Esophagus (tissue), 2 donors: ENCODE measurements around the gene PDHA2. TPM values are rescaled to one million over a fixed set of nuclear protein-coding genes. Genes with fewer than 3 reads are reported as not detected.
"Not testable (repeated sequence)": the region's sequence is repeated elsewhere in the genome, so short reads cannot be mapped to it uniquely, and the experiment has no call there.

ENCODE experiments used
- H3K27ac ChIP-seq, 2 donors: one replicate each; pipeline ENCODE4 v1.5.1; 2013; ENCODE audit warnings: low read depth in 2 of 2, mild to moderate bottlenecking in 2 of 2, inconsistent platforms in 1 of 2, low read length in 1 of 2, moderate library complexity in 1 of 2
- H3K27me3 ChIP-seq, 2 donors: one replicate each; pipeline ENCODE4 v1.6.1; 2013; ENCODE audit warnings: low read length in 2 of 2, control low read depth in 1 of 2, mild to moderate bottlenecking in 1 of 2; ENCODE audit not compliant: insufficient read depth in 2 of 2, control insufficient read depth in 1 of 2
- H3K36me3 ChIP-seq, 2 donors: one replicate each; pipeline ENCODE4 v1.6.1; 2013; ENCODE audit warnings: low read length in 1 of 2; ENCODE audit not compliant: control insufficient read depth in 2 of 2, insufficient read depth in 2 of 2
- H3K4me1 ChIP-seq, 2 donors: one replicate each; pipeline ENCODE4 v1.6.1; 2013; ENCODE audit warnings: low read length in 1 of 2; ENCODE audit not compliant: control insufficient read depth in 2 of 2, insufficient read depth in 2 of 2
- H3K4me3 ChIP-seq, 2 donors: one replicate each; pipeline ENCODE4 v1.5.1; 2013; ENCODE audit warnings: low read length in 2 of 2, mild to moderate bottlenecking in 2 of 2, low read depth in 1 of 2, moderate library complexity in 1 of 2
- H3K9me3 ChIP-seq, 2 donors: one replicate each; pipeline ENCODE4 v1.6.1; 2013; ENCODE audit warnings: mild to moderate bottlenecking in 2 of 2, low read depth in 1 of 2, low read length in 1 of 2, moderate library complexity in 1 of 2; ENCODE audit not compliant: control insufficient read depth in 2 of 2, insufficient read depth in 1 of 2
- WGBS, 2 donors: extraction: QIAGEN DNeasy Blood & Tissue Kit; methylation state at CpG; one replicate each; pipeline ENCODE4 v1.1.7; 2013; 5-methylcytosine and 5-hydroxymethylcytosine counted together
- polyA plus RNA-seq, 2 donors: library from polyadenylated mRNA; stranded (reverse); fragments of 200-250 nt; gene quantifications; one replicate each; pipeline ENCODE4 v1.2.3, GENCODE V29; 2013
- donor health status: healthy with polysubstance abuse.
- donor health status: Bipolar disorder and iron deficiency.

PDHA2 gene
- polyA plus RNA-seq, 2 donors = not detected

- H3K27ac ChIP-seq = no peak overlapping the region
- H3K9me3 ChIP-seq = no peaks in the 10 kb centered on the region
- no peaks in the 10 kb centered on the region for H3K27me3 ChIP-seq
- H3K36me3 ChIP-seq = no peaks in the 10 kb centered on the region
- no peak overlapping the region for H3K4me3 ChIP-seq
- H3K4me1 ChIP-seq = no peaks in the 10 kb centered on the region
- WGBS, 2 donors = 30 to 53% methylated on average over 3 of the region's 3 CpGs
Observed at GRCh38 chr4:95847908-95848460, 8.1 kb downstream of the PDHA2 start.

- Histone ChIP-seq H3K4me1 (no peaks in the 10 kb centered on the region), H3K9me3 (no peaks in the 10 kb centered on the region), H3K27ac (no peak overlapping the region), H3K36me3 (no peaks in the 10 kb centered on the region), H3K27me3 (no peaks in the 10 kb centered on the region), H3K4me3 (no peak overlapping the region)
Observed at GRCh38 chr4:95850161-95850560, 10.3 kb downstream of the PDHA2 start.

DNA sequence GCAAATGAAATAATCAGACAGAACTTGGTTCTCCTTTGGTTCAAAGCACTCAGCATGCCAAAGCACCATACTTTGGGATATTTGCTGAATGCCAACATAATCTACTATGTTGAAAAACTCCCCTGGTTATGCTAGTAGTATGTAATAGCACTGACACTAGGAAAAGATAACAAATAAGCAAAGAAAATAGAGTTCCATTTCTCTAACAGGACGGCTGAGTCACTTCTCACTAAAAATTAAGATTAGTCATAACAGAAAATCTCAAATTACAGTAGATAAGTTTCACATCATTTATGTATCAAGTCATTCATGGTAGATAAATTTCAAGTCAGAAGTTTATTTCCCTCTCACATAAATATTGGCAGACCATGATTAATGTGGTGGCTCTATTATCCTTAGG, 17.9 kb downstream of the PDHA2 start:
- no peaks in the 10 kb centered on the region for H3K4me1 ChIP-seq
- H3K27me3 ChIP-seq = no peaks in the 10 kb centered on the region
- no peaks in the 10 kb centered on the region for H3K36me3 ChIP-seq
- no peak overlapping the region for H3K27ac ChIP-seq
- no peak overlapping the region for H3K4me3 ChIP-seq
- WGBS, 2 donors = 57 to 65% methylated on average over 1 of the region's 1 CpG
- H3K9me3 ChIP-seq = no peaks in the 10 kb centered on the region

DNA sequence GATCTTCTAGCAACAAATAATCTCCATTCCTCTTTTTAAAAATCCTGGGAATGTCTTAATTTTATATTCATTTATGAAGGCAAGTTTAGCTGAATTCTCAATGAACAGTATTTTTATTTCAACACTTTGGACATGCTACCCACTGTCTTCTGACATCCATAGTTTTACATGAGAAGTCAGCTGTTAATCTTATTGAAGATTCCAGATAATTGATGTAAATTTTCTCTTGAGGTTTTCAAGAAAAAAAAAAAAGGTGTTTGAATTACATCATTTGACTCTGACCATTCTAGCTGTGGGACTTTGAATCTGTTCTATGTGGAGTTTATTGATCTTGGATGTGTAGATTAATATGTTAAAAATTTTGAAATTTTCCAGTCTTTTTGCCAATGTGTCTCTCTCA, 28.0 kb downstream of the PDHA2 start:
- no peak overlapping the region for H3K27ac ChIP-seq
- H3K4me1 ChIP-seq = no peaks in the 10 kb centered on the region
- H3K27me3 ChIP-seq = no peaks in the 10 kb centered on the region
- H3K4me3 ChIP-seq = no peak overlapping the region
- peaks cover 0 to 4% of the 10 kb centered on the region in 2 donors for H3K9me3 ChIP-seq
- no peaks in the 10 kb centered on the region for H3K36me3 ChIP-seq

GRCh38 chr4:95869414-95869813, 29.5 kb downstream of the PDHA2 start:
- not testable (repeated sequence) for H3K4me1 ChIP-seq, H3K27ac ChIP-seq, H3K36me3 ChIP-seq, H3K27me3 ChIP-seq, H3K9me3 ChIP-seq, H3K4me3 ChIP-seq
- 92 to 98% methylated on average over 1 of the region's 1 CpG for WGBS, 2 donors

DNA sequence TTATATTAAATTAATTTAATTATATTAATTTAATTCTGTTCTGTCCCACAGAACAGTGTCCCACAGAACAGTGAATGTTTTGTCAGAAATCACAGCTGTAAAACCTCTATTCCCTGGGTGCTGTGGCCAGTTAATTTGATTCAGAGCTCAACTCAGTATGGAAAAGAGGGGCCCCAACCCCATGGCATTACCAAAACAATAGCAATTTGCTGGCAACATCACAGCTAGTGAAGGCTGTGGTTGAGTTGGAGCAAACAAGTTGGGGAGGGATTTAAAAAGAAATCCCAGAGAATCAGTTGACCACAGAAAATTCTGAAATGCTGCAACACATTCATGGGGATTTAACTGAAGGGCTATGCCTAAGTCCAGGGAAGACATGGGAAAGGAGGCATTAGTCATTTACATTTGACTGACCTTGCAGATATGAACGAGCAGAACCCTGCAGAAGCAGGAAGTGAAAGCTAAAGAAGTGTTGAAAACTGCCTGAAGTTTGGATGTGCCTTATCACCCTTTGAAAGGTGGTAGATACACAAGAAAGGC, 30.1 kb downstream of the PDHA2 start:
- H3K4me1 ChIP-seq = no peaks in the 10 kb centered on the region
- WGBS, 2 donors = 21 to 41% methylated on average over 1 of the region's 1 CpG
- H3K27me3 ChIP-seq = no peaks in the 10 kb centered on the region
- no peak overlapping the region for H3K4me3 ChIP-seq
- H3K36me3 ChIP-seq = no peaks in the 10 kb centered on the region
- H3K27ac ChIP-seq = no peak overlapping the region
- peaks cover 0 to 4% of the 10 kb centered on the region in 2 donors for H3K9me3 ChIP-seq

DNA sequence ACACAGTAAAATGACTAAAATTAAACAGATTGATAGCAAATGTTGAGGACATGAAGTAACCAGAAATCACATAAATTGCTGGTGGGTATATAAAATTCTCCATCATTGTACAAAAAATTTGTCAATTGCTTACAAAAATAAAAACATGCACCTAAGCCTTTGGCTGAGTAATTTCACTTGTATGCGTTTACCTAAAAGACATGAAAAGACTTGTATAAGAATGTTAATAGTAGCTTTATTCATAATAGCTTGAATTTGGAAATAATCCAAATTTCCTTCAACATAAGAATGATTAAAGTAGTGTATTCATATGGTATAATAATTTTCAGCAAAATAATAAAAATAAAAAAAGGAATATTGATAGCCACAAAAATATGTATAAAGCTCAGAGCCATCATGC, 37.7 kb downstream of the PDHA2 start:
- H3K4me1 ChIP-seq = no peaks in the 10 kb centered on the region
- no peaks in the 10 kb centered on the region for H3K36me3 ChIP-seq
- no peak overlapping the region for H3K4me3 ChIP-seq
- 59 to 73% methylated on average over 1 of the region's 1 CpG for WGBS, 2 donors
- H3K9me3 ChIP-seq = no peaks in the 10 kb centered on the region
- no peak overlapping the region for H3K27ac ChIP-seq
- no peaks in the 10 kb centered on the region for H3K27me3 ChIP-seq

DNA sequence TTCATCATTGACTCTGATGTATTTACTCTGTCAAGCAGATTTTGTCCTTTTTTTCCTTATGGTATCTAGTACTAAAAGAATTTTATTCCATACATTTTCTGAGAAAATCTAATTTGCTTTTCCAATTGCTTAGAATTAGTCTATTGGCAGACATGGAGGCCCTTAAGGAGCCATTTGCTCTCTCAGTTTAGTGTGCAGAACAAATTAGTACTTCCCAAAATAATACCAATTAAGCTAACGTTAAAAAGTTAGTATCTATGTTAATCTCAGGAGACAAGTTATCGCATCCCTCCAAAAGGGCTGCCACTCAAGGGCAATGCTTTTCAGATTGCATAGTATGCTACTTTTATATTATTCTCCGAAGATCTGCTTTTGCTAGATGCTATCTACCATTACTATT, 47.7 kb downstream of the PDHA2 start:
- Histone ChIP-seq H3K36me3 (no peaks in the 10 kb centered on the region), H3K27ac (no peak overlapping the region), H3K4me1 (no peaks in the 10 kb centered on the region), H3K27me3 (no peaks in the 10 kb centered on the region), H3K9me3 (no peaks in the 10 kb centered on the region), H3K4me3 (no peak overlapping the region)
- 91 to 94% methylated on average over 3 of the region's 3 CpGs for WGBS, 2 donors

DNA sequence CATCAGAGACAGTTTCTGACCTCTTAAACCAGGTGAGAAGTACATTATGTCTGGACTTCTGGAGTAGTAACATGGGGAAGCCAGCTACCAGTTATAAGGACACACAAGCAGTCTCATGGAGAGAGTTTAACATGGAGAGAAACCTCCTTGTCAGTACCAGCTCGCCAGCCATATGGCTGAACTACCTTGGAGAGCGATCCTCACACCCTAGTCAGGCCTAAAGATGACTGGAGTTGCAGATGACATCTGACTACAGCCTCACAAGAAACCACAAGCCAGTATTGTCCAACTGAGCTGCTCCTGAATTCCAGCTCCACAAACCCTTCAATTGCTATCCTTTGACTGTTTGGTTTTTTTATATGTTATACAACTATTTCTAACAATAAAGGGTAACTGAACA, 49.8 kb downstream of the PDHA2 start:
- no peak overlapping the region for H3K27ac ChIP-seq
- H3K27me3 ChIP-seq = no peaks in the 10 kb centered on the region
- no peaks in the 10 kb centered on the region for H3K4me1 ChIP-seq
- H3K4me3 ChIP-seq = no peak overlapping the region
- no peaks in the 10 kb centered on the region for H3K36me3 ChIP-seq
- H3K9me3 ChIP-seq = no peaks in the 10 kb centered on the region
- 49 to 55% methylated on average over 2 of the region's 2 CpGs for WGBS, 2 donors
